NCI-H1048 (cell line): Measurements from ENCODE around the gene KBTBD4.
"Not testable (repeated sequence)": the region's sequence is repeated elsewhere in the genome, so short reads cannot be mapped to it uniquely, and the experiment has no call there.

ENCODE experiments used
- DNase-seq: peaks from one replicate; lab custom pipeline; 2025; lab: John Stamatoyannopoulos, UW

The KBTBD4 gene

DNA sequence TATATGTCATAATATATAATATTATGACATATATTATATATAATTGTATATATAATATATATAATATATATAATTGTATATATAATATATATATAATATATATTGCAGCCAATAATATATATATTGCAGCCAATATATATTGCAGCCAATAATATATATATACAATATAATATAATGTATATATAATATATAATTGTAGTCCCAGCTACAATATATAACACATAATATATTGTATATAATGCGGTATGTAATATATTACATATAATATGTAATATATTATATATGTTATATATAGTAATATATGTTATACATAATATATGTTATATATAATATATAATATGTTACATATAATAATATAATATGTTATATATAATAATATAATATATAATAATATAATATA lies 20.1 kb downstream of the KBTBD4 start:
- DNase-seq: no peak

DNA sequence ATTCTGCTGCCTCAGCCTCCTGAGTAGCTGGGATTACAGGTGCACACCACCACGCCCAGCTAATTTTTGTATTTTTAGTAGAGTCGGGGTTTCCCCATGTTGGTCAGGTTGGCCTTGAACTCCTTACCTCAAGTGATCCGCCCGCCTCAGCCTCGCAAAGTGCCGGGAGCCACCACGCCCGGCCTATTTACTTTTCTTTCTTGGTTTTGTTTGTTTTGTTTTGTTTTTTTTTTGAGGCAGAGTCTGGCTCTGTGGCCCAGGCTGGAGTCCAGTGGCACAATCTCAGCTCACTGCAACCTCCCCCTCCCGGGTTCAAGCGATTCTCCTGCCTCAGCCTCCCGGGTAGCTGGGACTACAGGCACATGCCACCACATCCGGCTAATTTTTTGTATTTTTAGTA lies 21.8 kb downstream of the KBTBD4 start:
- DNase-seq: not testable (repeated sequence)

DNA sequence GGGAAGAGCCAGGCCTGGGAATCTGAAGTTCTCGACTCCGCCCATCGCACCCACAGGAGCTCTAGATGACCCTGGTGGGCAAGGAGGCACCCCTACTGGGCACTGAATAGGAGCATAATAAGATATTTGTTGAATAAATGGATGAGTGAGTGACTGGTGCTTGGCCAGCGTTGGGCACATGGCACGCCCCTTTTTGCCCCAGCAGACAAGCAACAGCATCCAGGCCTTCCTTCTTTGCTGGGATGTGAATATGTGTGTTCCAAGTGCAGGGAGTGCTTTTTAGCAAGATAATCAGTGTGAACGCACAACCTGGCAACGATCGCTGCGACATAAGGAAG lies 25.4 kb downstream of the KBTBD4 start:
- no peak for DNase-seq

DNA sequence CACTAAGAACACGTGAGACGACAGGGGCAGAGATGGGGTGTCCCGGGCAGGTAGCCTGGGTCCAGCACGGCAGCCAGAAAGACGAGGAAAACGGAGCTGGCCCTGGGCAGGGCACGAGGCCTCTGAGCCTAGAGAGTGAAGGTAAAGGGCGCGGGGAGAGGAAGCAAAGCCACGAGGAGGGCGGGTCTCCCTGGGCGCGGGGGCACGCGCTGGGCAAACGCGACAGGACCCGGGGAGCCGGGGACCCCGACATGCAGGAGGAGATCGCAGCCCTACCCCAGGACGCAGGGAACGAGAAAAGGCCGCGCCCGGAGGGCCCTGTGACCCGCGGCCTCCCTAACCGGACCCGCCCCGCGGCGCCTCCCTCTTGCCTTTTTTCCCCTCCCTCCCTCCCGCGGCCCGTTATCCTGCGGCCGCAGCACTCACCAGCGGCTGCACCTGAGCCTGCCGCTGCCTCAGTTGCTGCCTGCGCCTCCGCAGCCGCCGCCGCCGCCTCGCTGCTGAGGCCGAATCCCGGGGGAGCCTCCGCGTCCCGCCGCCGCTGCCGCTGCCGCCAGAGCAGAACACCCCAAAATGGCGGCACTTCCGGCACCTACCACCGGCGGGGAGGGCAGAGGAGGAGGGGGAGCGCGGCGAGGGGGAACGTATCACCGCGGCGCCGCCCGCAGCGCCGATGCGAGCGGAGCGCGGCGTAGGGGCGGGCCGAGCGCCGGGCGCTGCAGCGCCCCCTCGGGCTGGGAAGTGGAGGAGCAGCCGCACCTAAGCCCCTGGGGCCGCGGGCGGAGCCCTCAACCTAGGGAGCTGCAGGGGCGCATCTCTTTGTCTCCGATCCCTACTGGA lies 26.0 kb downstream of the KBTBD4 start, which contains the start of gene CELF1:
Gene CELF1, minus strand, starts transcription at position 567 of the 840 bp plus-strand sequence. CDS start 53,609 bp downstream, outside the sequence.
- peak; percentile 88 for DNase-seq

DNA sequence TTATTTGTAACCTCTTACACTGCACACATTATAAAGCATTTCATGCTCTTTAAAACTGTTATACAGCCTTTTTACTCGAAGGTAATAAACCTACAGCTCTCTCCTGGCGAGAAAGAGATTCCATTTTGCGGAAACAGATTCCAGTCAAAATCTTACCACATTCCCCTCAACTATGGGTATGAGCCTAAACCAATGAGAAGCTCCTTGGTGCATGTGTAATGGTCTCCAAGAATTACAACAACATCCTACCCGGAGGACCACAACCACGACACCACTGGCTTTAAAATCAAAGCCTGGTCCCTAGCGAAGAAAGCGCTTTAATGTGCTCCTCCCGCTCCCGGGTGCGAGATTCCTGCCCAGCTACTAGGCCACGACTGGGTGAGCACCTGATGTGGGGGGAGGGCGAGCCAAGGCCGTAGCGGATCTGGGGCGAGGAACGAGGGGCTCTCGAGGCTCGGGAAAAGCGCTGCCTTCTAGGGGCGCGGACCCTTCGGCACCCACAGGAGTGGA lies 26.7 kb downstream of the KBTBD4 start:
- no peak for DNase-seq

DNA sequence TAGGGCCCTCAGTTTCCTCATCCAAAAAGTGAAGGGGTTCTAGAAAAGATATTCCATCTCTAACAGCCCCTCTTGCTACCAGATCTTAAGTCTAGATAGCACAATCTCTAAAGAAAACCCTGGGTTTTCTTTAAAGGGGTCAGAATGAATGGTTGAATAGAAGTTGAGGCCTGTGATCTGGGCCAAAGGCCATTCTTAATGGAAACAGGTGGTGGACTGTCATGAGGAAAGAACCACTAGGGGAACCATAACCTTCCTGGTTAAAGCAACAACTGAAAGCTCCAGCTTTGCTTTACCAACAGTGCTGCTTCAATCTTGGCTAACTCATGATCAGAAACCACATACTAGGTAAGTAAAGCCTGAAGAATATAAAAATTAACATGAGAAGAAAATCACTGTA lies 27.7 kb downstream of the KBTBD4 start:
- no peak for DNase-seq

DNA sequence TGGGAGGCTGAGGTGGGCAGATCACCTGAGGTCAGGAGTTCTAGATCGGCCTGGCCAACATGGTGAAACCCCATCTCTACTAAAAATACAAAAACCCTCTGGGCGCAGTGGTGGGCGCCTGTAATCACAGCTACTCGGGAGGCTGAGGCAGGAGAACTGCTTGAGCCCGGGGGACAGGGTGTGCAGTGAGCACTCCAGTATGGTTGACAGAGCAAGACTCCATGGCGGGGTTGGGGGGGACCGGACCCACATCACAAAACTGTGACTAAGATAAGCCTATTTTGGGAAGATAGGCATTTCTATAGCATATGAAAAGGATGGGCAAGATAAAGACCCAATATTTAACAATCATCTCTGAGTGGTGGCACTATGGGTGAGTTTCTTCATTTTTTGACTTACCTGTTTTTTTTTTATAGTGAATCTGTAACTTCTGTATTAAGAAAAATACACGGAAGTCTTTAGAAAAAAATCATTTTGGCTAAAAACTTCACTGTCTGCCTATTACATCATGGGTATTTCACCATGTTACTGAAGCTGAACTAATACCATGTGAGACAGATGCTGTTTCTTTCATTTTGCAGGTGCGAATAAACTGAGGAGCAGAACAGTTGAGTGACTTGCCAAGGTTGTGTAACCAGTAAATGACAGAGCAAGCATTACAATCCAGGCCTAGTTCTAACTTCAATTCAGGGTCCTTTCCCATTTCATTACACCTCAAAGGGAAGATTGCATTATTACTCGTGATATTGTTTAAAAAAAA lies 28.3 kb downstream of the KBTBD4 start:
- DNase-seq: no peak

DNA sequence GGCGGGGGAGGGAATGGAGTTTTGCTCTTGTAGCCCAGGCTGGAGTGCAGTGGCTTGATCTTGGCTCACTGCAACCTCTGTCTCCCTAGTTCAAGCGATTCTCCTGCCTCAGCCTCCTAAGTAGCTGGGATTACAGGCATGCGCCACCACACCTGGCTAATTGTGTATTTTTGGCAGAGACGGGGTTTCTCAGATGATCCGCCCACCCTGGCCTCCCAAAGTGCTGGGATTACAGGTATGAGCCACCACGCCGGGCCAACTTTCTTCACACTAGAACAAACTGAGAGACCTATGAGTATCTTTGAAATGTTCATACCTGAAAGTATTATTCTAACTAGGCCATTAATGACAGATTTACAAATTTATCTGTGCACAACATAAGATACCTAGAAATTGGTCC lies 32.5 kb downstream of the KBTBD4 start:
- not testable (repeated sequence) for DNase-seq

DNA sequence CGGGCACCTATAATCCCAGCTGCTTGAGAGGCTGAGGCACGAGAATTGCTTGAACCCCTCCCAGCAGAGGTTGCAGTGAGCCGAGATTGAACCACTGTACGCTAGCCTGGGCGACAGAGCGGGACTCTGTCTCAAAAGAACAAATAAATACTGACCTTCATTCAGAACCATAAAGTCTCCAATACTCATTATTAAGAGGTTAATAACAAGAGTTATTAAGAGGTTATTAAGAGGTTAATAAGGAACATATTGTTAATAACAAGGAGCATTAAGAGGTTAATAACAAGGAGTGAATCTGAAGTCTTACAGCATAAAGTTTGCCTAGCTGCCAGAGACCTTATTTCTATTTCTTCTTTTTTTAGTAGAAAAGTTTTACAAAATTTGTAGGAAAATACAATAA lies 33.5 kb downstream of the KBTBD4 start:
- DNase-seq: no peak

DNA sequence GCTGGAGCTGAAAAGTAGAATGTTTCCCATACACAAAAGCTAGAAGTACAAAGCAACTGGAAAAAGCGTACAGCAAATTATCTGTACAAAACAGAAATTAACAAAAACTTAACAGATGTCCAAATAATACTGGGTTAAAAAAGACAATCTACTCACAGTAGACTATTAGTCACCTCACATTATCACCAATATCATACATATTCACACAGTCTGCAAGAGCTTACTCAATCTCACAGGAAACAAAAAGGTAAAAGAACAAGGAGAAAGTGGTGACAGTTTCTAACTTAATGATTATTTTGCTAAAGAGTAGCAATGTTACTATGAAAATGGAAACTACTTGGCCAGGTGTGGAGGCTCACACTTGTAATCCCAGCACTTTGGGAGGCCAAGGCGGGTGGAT lies 37.7 kb downstream of the KBTBD4 start:
- DNase-seq: no peak

DNA sequence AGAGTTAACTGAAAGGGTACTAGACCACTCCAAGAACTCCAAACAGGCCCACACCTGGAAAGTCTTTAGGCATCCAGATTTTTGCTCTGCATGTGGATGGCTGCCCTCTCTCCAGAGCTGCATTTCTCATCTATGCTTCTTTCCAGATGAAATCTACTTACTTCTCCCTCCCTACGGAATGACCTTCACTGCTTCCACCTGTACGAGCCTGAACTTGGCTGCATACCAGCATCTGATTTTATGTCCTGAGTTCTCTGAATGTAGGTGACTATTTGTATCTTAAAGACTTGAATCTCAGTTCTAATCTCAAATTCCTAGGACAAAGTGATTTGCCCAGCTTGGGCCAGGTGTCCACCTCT lies 39.1 kb downstream of the KBTBD4 start:
- DNase-seq: no peak

DNA sequence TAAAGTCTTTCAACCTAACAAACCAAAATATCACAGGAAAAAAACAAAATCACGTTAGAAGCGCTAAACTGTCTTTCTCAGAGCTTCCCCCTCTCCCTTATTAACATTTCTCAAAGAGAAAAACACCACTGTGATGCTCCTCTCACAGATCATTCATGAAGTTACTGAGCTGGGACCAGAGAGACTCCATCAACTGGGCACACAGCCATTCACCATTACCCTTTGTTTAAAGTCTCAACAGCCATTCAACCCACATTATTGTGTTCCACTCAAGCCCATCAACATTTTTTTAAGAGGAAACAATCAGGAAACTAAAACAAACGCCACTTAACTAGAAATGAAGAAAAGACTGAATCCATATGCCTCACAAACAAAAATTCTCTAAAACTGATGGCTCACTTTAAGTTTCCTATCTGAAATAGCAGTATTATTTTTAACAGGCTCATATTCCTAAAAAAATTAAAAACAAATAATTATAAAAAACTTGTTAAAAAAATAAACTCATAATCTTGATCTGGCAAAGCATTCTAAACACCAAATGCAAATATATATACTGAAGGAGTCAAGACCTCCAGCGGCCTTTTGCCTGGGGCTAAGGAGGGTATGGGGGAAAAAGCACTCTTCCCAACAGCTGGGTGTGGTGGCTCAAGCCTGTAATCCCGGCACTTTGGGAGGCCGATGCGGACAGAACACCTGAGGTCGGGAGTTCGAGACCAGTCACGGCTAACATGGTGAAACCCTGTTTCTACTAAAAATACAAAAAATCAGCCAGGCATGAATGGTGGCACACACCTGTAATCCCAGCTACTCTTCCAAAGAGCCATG lies 39.8 kb downstream of the KBTBD4 start:
- DNase-seq: no peak

DNA sequence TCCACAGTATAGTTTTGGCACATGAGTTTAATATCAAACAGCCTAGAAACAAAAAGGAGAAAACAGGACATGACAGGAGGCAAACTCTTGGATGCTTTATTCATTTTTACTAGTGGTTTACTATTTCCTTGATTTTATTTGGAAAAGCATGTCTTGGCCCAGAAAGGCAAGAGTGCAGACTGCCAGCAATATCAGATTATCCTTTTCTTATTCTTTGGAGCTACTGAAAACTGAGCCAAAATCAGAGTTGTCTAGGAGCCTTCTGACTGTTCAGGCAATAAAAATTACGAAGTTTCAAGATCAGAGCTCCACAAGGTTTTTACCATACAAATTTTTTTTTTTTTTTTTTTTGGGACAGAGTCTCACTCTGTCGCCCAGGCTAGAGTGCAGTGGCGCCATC lies 41.9 kb downstream of the KBTBD4 start:
- no peak for DNase-seq

DNA sequence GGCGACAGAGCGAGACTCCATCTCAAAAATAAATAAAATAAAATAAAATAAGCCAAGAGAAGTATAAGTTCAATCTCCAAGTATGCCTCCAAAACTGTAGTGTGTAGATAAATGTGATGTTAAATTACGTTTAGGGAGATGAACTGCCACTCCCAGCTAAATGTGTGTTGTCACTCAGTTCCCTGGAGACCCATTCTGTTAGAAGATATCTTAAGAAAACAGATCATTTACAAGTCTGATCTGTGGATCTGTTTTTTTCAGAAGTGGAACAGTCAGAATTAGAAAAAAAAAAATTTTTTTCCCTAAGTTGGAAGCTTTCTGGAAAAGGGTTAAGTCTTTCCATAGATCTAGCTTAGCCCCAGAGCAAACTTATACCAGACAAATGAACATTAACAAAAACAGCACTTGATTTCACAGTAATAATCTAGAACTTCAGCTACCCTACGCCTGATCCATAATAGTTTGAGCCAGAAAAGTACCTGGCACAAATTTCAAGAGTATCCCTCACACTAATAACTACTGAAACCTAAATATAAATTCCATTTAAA lies 44.0 kb downstream of the KBTBD4 start:
- DNase-seq: no peak

DNA sequence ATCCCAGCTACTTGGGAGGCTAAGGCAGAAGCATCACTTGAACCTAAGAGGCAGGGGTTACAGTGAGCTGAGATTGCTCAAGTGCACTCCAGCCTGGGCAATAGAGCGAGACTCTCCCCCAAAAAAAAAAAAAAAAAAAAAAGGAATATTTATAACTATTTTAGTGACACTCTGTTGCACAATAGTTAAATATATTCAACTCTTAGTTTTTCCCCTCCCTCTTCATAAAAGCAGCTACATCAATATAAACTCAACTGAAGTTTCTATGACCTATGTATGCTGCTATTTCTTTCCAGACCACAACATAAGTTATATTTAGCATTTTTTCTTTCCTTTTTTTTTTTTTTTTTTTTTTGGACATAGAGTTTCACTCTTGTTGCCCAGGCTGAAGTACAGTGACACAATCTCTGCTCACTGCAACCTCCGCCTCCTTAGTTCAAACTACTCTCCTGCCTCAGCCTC lies 45.0 kb downstream of the KBTBD4 start:
- DNase-seq: no peak

DNA sequence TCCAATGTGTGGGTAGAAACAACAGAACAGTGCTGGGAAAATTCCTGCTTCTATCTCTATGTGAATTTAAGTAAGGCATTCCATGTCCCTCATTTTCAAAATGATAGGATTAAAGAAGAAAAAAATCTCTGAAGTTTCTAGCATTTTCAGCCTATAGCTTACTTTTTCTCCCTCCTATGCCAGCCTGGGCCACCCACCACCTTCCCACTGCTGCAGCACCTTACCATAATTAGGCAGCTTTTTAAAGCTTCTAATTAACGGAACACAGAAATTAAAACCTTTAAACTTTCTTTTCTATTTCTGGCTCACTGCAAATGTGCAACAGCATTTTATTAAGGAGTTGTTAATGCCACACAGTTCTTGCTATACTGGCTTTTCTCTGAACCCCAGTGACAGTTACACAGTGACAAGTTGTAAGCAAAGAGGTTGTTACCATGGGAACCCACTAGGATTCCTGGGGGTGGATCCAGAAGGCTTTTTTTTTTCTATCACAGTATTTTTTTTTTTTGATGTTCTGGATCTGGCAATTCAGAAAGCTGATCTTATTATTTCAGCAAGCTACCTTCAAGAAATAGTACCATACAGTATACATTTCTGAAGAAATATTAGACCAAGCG lies 46.1 kb downstream of the KBTBD4 start:
- DNase-seq: no peak

DNA sequence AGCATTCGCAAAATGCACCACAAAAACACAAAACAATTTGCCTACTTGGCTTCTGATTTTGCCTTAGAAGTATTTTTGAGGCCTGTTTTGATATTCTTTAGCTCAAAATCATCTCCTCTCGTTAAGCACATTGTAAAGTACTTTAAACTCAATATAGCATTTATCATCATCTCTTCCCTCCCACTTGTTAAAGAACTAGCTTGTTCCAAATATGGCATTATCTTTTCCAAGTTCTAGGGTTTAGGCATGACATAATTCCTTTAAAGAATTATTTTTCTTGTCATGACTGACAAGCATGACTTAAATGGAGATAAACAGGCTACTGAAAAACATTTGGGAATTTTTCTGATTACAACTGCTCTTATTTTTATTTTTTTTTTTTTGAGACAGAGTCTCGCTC lies 47.1 kb downstream of the KBTBD4 start:
- no peak for DNase-seq

DNA sequence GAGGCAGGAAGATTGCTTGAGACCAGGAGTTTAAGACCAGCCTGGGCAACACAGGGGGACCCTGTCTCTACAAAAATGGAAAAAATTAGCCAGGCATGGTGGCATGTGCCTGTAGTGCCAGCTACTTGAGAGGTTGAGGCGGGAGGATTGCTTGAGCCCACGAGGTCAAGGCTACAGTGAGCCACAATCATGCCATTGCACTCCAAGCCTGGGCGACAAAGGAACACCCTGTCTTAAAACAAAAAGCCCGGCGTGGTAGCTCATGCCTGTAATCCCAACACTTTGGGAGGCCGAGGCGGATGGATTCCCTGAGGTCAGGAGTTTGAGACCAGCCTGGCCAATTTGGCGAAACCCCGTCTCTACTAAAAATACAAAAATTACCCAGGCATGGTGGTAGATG lies 48.0 kb downstream of the KBTBD4 start:
- not testable (repeated sequence) for DNase-seq

DNA sequence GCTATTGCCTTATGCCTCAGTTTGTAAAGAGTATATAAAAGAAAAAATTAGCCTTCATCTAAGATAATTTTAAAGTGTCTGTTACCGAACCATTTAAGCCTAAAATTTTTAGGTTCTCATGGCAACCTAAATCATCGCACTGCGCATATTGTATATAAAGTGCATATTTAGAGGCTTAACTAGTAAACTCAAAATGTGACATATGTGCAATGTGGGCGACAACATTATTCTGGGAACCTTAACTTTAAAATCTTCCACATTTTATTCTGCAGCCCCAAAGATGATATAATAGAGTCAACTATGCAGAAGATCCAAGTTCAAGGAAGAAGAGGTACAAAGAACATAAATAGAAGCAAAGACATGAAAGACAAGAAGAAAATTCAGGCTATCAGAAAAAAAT lies 48.8 kb downstream of the KBTBD4 start:
- no peak for DNase-seq

DNA sequence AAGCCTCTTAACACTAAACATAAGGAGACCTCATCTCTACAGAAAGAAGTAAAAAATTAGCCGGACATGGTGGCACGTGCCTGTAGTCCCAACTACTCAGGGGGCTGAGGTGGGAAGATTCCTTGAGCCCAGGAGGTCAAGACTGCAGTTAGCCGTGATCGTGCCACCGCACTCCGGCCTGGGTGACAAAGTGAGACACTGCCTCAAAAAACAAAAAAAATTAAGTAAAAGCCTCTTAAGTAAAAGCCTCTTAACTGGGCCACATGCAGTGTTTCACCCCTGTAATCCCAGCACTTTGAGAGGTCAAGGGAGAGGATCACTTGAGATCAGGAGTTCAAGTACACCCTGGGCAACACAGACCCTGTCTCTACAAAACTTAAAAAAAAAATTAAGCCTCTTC lies 51.6 kb downstream of the KBTBD4 start:
- DNase-seq: no peak

DNA sequence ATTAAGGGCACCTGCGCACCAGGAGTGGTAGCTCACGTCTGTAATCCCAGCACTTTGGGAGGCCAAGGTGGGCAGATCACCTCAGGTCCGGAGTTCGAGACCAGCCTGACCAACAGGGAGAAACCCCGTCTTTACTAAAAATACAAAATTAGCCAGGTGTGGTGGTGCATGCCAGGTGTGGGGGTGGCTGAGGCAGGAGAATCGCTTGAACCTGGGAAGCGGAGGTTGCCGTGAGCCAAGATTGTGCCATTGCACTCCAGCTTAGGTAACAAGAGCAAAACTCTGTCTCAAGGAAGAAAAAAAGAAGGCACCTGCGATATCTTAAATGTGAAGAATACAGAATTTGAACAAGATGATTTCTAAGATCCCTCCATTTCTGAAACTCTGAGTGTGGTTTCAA lies 52.7 kb downstream of the KBTBD4 start:
- DNase-seq: not testable (repeated sequence)
